Bronchial epithelial cell (primary cell): ENCODE measurements around the gene VWA8. TPM values are rescaled to one million over a fixed set of nuclear protein-coding genes. Genes with fewer than 3 reads are reported as not detected.

Experiments
- DNase-seq: peaks from one replicate; pipeline ENCODE4 v3.0.0-alpha.2; 2010; ENCODE audit warnings: low read depth
- FAIRE-seq: peaks from 2 replicates; lab custom pipeline; 2011; peaks lifted over from hg19 to GRCh38; lab: Jason Lieb, UNC
- H3K27me3 ChIP-seq: 2 replicates; pipeline ENCODE4 v1.5.1; 2011; ENCODE audit warnings: low read length; ENCODE audit not compliant: control insufficient read depth, insufficient read depth
- H3K36me3 ChIP-seq: 2 replicates; pipeline ENCODE4 v1.5.1; 2011; ENCODE audit warnings: low read length; ENCODE audit not compliant: control insufficient read depth, insufficient read depth
- H3K4me3 ChIP-seq: 2 replicates; pipeline ENCODE4 v1.5.1; 2011; ENCODE audit warnings: mild to moderate bottlenecking, low read depth, low read length, control low read depth
- CTCF ChIP-seq: IDR thresholded peaks from 2 replicates; pipeline ENCODE4 v1.5.1; 2011; ENCODE audit warnings: mild to moderate bottlenecking, moderate library complexity, low read length, control low read depth, inconsistent platforms; ENCODE audit not compliant: insufficient read depth, severe bottlenecking
- total RNA-seq: library from RNA; depleted of rRNA; stranded (reverse); fragments of >200 nt; gene quantifications from 2 replicates; pipeline ENCODE4 v1.2.1, GENCODE V29; 2014

Gene VWA8
- total RNA-seq, 1 donor from 2014 or later = 17.1 TPM

GRCh38 chr13:41919741-41920487 is 41.0 kb downstream of the VWA8 start:
- DNase-seq = no peak
- Histone ChIP-seq H3K4me3 (no peak overlapping the region), H3K36me3 (no peaks in the 10 kb centered on the region), H3K27me3 (no peaks in the 10 kb centered on the region)
- TF ChIP-seq CTCF = no peak
- no peak for FAIRE-seq

- Histone ChIP-seq H3K4me3 (no peak overlapping the region), H3K27me3 (no peaks in the 10 kb centered on the region), H3K36me3 (no peaks in the 10 kb centered on the region)
- DNase-seq (no peak), FAIRE-seq (no peak)
- TF ChIP-seq CTCF = no peak
These were observed 41.7 kb downstream of the VWA8 start for GRCh38 chr13:41919031-41919740.

- FAIRE-seq (no peak), DNase-seq (peak; percentile 48)
- H3K36me3 ChIP-seq = no peaks in the 10 kb centered on the region
- no peak overlapping the region for H3K4me3 ChIP-seq
- H3K27me3 ChIP-seq = no peaks in the 10 kb centered on the region
- TF ChIP-seq CTCF = no peak
These were observed 43.3 kb downstream of the VWA8 start for GRCh38 chr13:41917641-41918040.

GRCh38 chr13:41916173-41916954 is 44.5 kb downstream of the VWA8 start:
- Histone ChIP-seq H3K36me3 (no peaks in the 10 kb centered on the region), H3K4me3 (no peak overlapping the region), H3K27me3 (no peaks in the 10 kb centered on the region)
- no peak for TF ChIP-seq CTCF
- FAIRE-seq = no peak
- DNase-seq = peak; percentile 74

GRCh38 chr13:41915081-41915480 is 45.8 kb downstream of the VWA8 start:
- FAIRE-seq (no peak), DNase-seq (peak; percentile 79)
- H3K4me3 ChIP-seq = no peak overlapping the region
- no peaks in the 10 kb centered on the region for H3K27me3 ChIP-seq
- no peaks in the 10 kb centered on the region for H3K36me3 ChIP-seq
- TF ChIP-seq CTCF = no peak
